ENCODE results near the gene KRT81. TPM values are rescaled to one million over a fixed set of nuclear protein-coding genes. Genes with fewer than 3 reads are reported as not detected.

Gene KRT81
- polyA plus RNA-seq, 3 donors: not detected

- Histone ChIP-seq H3K27ac (ENCODE audit: low read depth in 1 of 2, low read length in 2 of 2) (no peak overlapping the region), H2AFZ (ENCODE audit: insufficient read depth, low read depth, low read length, poor library complexity, severe bottlenecking) (no peak overlapping the region), H3K9ac (ENCODE audit: insufficient read depth, low read length, poor library complexity, severe bottlenecking) (no peak overlapping the region), H3K79me2 (ENCODE audit: insufficient read depth, low read length) (no peaks in the 10 kb centered on the region), H4K20me1 (ENCODE audit: insufficient read depth, low read length) (no peaks in the 10 kb centered on the region), H3K27me3 (ENCODE audit: control insufficient read depth in 2 of 2, insufficient read depth in 2 of 2, low read length in 2 of 2) (peaks cover 3 to 10% of the 10 kb centered on the region in 2 donors), H3K4me1 (ENCODE audit: control insufficient read depth in 1 of 2, insufficient read depth in 2 of 2, low read length in 2 of 2) (peaks cover 11 to 27% of the 10 kb centered on the region in 2 donors), H3K4me2 (replicated peaks; ENCODE audit: extremely low read depth, low read length, poor library complexity, severe bottlenecking) (no peak overlapping the region), H3K36me3 (replicated peaks in 1 of 2; ENCODE audit: control insufficient read depth in 1 of 2, insufficient read depth in 2 of 2, low read length in 2 of 2) (no peaks in the 10 kb centered on the region), H3K9me3 (replicated peaks in 1 of 2; ENCODE audit: control insufficient read depth in 1 of 2, insufficient read depth in 1 of 2, low read length in 2 of 2) (no peaks in the 10 kb centered on the region), H3K4me3 (replicated peaks in 1 of 3; ENCODE audit: low read depth in 2 of 3, low read length in 3 of 3) (no peak overlapping the region)
- H3K27ac Mint-ChIP-seq: no peak overlapping the region
- H3K27me3 Mint-ChIP-seq (ENCODE audit: low read depth in 3 of 3): peaks cover 10 to 28% (median 13%) of the 10 kb centered on the region in 3 donors
- peaks cover 0 to 3% (median 0%) of the 10 kb centered on the region in 7 donors for H3K9me3 Mint-ChIP-seq
- DNase-seq: no peak
- no peaks in the 10 kb centered on the region for H3K36me3 Mint-ChIP-seq
- intact Hi-C loops (cut with micrococcal nuclease): no loop called here
- WGBS (ENCODE audit: insufficient coverage): 89% methylated on average over 2 of the region's 2 CpGs
- no peak overlapping the region for H3K4me3 Mint-ChIP-seq
- H3K4me1 Mint-ChIP-seq: peaks cover 21% of the 10 kb centered on the region
- no peak for TF ChIP-seq CTCF (IDR thresholded peaks at IDR 0.05)
These were observed 23.1 kb downstream of the KRT81 start for GRCh38 chr12:52268212-52268611.

- Mint-ChIP-seq H3K27ac (no peak overlapping the region), H3K27me3 (ENCODE audit: low read depth in 3 of 3) (peaks cover 10 to 31% (median 13%) of the 10 kb centered on the region in 3 donors), H3K4me1 (peaks cover 21% of the 10 kb centered on the region), H3K36me3 (no peaks in the 10 kb centered on the region), H3K4me3 (no peak overlapping the region), H3K9me3 (peaks cover 0 to 5% (median 0%) of the 10 kb centered on the region in 7 donors)
- H3K4me2 ChIP-seq (replicated peaks; ENCODE audit: extremely low read depth, low read length, poor library complexity, severe bottlenecking): no peak overlapping the region
- H3K79me2 ChIP-seq (ENCODE audit: insufficient read depth, low read length): no peaks in the 10 kb centered on the region
- no peak overlapping the region for H3K9ac ChIP-seq (ENCODE audit: insufficient read depth, low read length, poor library complexity, severe bottlenecking)
- no peaks in the 10 kb centered on the region for H4K20me1 ChIP-seq (ENCODE audit: insufficient read depth, low read length)
- WGBS (ENCODE audit: insufficient coverage): 78% methylated on average over 1 of the region's 3 CpGs
- TF ChIP-seq CTCF (IDR thresholded peaks at IDR 0.05): no peak
- intact Hi-C loops (cut with micrococcal nuclease): no loop called here
- H3K36me3 ChIP-seq (replicated peaks in 1 of 2; ENCODE audit: control insufficient read depth in 1 of 2, insufficient read depth in 2 of 2, low read length in 2 of 2): no peaks in the 10 kb centered on the region
- H3K27me3 ChIP-seq (ENCODE audit: control insufficient read depth in 2 of 2, insufficient read depth in 2 of 2, low read length in 2 of 2): peaks cover 6 to 14% of the 10 kb centered on the region in 2 donors
- no peak overlapping the region for H3K27ac ChIP-seq (ENCODE audit: low read depth in 1 of 2, low read length in 2 of 2)
- H2AFZ ChIP-seq (ENCODE audit: insufficient read depth, low read depth, low read length, poor library complexity, severe bottlenecking): no peak overlapping the region
- peaks cover 11 to 27% of the 10 kb centered on the region in 2 donors for H3K4me1 ChIP-seq (ENCODE audit: control insufficient read depth in 1 of 2, insufficient read depth in 2 of 2, low read length in 2 of 2)
- H3K9me3 ChIP-seq (replicated peaks in 1 of 2; ENCODE audit: control insufficient read depth in 1 of 2, insufficient read depth in 1 of 2, low read length in 2 of 2): no peaks in the 10 kb centered on the region
- H3K4me3 ChIP-seq (replicated peaks in 1 of 3; ENCODE audit: low read depth in 2 of 3, low read length in 3 of 3): no peak overlapping the region
- no peak for DNase-seq
These were observed 23.6 kb downstream of the KRT81 start for GRCh38 chr12:52267699-52268098.

All from CD14-positive monocyte (primary cell).